Posterior cingulate gyrus (tissue), 11 donors: ENCODE measurements around the gene RPAIN.
A peak's percentile ranks its signal among the peaks of the same experiment; 100 is the strongest.
"Not testable (repeated sequence)": the region's sequence is repeated elsewhere in the genome, so short reads cannot be mapped to it uniquely, and the experiment has no call there.

ENCODE experiments used
- DNase-seq, 10 donors: peaks; one replicate each; pipeline versions ENCODE4 v3.0.0 to v3.0.0-alpha.2; 2020 to 2021; ENCODE audit warnings: mixed read lengths in 3 of 10
- intact Hi-C: fragments of 100-400 bp; cut with DNase I; formaldehyde crosslinking; loops from one replicate; pipeline ENCODE4 v1.15.1; 2023

The RPAIN gene

DNA sequence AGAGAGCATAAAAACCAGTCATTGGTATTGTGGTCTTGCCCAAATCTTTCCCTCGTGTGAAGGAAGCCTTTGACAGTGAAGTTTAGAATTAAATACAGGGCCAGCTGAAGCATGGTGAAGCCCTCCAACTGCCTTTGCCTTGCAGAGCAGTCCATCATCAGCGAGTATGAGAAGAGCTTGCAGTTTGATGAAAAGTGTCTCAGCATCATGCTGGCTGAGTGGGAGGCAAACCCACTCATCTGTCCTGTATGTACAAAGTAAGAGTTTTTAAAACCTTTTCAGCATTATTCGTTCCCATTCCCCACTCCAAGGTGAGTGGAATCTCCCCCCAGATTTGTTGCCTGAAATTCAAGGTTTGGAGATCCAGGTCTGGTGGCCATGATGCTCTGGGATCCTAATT, 5.8 kb downstream of the RPAIN start:
- intact Hi-C loops, result no loop called here
- DNase-seq, result no peak

DNA sequence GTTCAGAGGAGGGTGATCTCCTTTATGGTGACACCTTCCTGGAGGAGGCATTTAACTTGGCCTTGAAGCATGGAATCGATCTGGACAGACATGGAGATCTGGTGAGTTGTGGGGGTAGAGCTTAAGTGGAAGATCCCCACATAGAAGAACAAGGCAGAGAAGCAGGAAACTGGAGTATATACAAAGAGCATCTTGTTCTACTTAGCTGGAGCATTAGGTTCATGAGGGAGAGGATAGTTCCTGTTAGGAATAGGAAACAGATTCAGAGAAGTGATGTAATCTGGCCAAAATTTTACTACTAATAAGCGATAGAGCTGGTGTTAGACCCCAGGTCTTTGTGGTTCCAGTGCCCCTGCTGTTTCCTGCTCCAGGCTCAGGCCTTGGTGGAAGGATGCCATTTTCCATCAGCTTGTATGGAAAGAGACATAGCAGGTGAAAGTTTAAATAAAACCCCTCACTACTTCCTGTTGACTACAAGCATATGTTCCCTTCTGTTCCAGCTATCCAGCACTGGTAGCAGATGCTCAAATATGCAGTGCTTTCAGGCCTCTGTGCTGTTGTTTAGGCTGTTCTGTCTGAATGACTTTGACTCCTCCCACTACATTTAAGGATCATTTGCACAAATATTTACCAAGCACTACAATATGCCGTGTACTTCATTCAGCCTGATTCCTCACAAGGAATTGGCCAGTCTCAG, 9.4 kb downstream of the RPAIN start:
- DNase-seq, result no peak
- intact Hi-C loops, result no loop called here

GRCh38 chr17:5430413-5430999, 10.5 kb downstream of the RPAIN start:
- DNase-seq, result no peak

GRCh38 chr17:5431234-5431633, 11.3 kb downstream of the RPAIN start:
- intact Hi-C loops, result not testable (repeated sequence)

More at GRCh38 chr17:5430413-5430999, 10.5 kb downstream of the RPAIN start:
- intact Hi-C loops, result no loop called here

GRCh38 chr17:5431949-5432556, 12.1 kb downstream of the RPAIN start:
- intact Hi-C loops, result no loop called here
- DNase-seq, result no peak

More at GRCh38 chr17:5431234-5431633, 11.3 kb downstream of the RPAIN start:
- DNase-seq, result not testable (repeated sequence)

GRCh38 chr17:5434984-5435383, 15.0 kb downstream of the RPAIN start:
- peak in 1 of 10 donors; percentile 65 for DNase-seq
- intact Hi-C loops, result loop anchor here (5.0 kb wide), 1 partner anchor 1217 kb away; the partner anchor contains the start of genes C17orf100 and MED31

DNA sequence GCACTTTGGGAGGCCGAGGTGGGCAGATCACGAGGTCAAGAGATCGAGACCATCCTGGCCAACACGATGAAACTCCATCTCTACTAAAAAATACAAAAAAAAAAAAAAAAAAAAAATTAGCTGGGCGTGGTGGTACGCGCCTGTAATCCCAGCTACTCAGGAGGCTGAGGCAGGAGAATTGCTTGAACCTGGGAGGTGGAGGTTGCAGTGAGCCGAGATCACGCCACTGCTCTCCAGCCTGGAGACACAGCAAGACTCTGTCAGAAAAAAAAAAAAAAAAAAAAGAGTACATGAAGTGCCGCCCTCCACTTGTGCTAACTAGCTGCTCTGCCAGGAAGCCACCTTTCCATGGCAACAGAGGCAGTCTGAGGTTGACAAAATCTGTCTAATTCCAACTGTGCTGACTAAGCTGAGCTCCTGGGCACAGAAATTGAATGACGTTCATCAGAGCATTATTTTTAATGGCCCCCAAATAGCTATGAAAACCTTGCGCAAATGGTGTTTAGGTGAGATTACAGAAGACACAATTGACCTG, 15.9 kb downstream of the RPAIN start:
- DNase-seq, result peak in 1 of 10 donors; percentile 33
- intact Hi-C loops, result loop anchor here (5.0 kb wide), 1 partner anchor 1216 kb away; the partner anchor contains the start of genes C17orf100 and MED31

- no peak for DNase-seq
- intact Hi-C loops, result loop anchor here (2.0 to 5.0 kb wide), 2 partner anchors 31 to 1214 kb away; partner anchors contain the start of genes C17orf100, DHX33 and MED31
These were observed 17.8 kb downstream of the RPAIN start for GRCh38 chr17:5437721-5438317.

DNA sequence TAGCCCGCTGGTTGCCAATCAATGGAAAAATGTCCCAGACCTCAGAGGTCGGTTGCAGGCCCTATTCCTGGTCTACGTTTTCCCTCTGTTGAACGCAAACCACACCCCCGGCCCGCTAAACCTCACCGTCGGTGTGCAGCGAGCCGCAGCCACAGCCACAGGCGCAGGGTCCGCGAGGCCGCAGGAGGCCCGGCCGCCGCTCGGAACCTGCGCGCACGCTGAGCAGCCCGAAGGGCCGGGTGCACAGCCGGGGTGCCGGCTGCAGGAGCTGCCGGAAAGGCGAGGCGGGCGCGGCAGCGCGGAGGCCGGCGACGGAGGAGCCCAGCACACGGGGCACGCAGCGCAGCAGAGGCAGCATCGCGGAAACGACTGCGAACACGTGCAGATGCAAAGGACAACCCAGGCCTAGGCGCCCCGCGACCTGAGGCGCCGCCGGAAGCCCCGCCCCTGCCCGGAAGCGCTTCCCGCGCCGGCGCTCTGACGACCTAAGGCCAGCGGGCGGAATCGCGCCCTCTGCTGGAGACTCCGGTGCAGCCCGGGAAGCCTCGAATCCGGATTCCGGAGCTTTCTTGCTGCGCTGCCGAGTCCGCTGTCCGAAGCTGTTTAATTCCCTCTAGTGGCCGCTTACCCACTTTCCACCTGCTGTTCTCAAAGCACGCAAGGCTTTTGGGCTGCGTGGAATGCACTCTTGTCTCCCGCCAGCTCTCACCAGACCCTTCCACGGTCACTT, 18.9 kb downstream of the RPAIN start, which contains the start of gene C1QBP:
Gene C1QBP (minus strand): TSS at position 440 of the 730 bp plus-strand sequence. CDS start 82 bp downstream, at position 358.
- intact Hi-C loops, result loop anchor here (1.0 to 5.0 kb wide), 3 partner anchors 19 to 1213 kb away; partner anchors contain the start of genes C17orf100, DHX33, MED31 and RPAIN
- peak; percentile 84 to 99 (median 90) for DNase-seq

- intact Hi-C loops, result loop anchor here (1.0 to 5.0 kb wide), 3 partner anchors 19 to 1213 kb away; partner anchors contain the start of genes C17orf100, DHX33, MED31 and RPAIN
- no peak for DNase-seq
These were observed 19.4 kb downstream of the RPAIN start for GRCh38 chr17:5439446-5439764.

DNA sequence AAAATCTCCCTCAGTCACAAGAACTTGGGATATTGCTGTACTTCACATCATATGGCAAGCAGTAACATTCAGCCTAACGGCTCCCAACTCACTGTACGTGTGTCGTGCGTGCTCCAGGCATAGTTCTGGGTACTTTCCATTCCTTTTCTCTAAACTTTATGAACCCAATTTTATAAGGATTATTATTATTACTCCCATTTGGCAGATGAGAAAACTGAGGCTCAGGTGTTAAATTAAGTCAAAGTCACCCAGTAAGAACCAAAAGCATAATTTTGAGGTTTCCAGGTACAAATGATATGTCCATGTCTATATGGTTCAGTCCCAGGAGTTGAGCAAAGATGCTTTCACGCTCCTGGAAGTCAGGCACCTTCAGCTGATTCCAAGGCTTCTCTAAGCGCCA, 23.7 kb downstream of the RPAIN start:
- no peak for DNase-seq
- intact Hi-C loops, result no loop called here

DNA sequence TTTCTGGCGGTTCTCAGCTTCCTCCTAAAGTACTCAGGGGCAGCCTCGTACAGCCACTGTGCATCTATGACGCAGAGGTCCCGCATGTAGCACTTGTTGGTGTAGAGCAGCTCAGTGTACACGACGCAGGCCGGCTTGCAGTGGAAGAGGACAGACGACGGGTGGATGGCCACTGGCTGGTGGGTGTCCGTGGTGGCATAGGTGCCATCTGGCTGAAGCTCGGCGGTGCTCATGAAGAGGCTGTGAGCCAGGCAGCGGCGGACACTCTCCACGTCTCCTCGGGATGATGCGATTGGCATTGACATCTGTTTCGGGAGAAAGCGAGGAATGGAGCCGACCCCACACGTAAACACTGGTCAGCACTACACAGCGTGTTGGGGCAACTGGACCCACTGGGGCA, 24.2 kb downstream of the RPAIN start:
- intact Hi-C loops, result no loop called here
- DNase-seq, result peak in 1 of 10 donors; percentile 75

DNA sequence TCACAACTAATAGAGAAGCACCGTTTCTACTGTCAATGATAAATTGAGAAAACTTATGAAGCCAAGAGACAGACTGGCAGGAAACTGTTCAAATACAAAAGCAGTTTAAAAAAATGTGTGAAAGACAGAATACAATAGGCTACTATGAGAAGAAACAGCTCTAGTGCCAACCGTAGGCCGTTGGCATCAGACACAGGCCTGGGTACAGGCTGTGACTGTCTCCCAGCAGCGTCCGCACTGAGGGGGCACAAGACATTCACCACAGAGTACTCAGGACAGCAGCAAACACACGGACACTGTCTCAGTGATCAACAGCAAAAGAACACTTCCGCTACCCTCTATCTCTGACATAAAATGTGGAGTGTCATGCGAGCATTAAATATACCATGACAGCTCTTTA, 26.8 kb downstream of the RPAIN start:
- intact Hi-C loops, result no loop called here
- DNase-seq, result peak; percentile 50 to 97 (median 78)

GRCh38 chr17:5464717-5465507, 44.9 kb downstream of the RPAIN start:
- intact Hi-C loops, result no loop called here
- peak in 1 of 10 donors; percentile 37 for DNase-seq

DNA sequence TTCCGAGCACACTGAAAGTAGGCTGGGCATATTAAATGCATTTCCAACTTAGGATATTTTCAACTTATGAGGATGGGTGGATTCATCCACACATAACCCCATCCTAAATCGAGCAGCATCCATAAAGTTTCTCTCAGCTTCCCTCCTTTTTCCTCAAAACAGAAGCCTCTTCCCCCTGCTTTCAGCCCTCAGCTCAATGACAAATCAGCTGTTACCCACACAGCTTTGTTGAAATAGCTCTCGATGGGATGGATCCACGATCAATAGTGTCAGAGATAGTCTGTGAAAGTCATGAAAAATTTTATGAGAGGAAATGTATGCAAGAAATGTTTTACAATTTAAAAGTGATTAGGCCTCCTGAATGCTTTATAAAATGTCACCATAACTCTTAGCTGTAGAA, 46.3 kb downstream of the RPAIN start:
- intact Hi-C loops, result no loop called here

DNA sequence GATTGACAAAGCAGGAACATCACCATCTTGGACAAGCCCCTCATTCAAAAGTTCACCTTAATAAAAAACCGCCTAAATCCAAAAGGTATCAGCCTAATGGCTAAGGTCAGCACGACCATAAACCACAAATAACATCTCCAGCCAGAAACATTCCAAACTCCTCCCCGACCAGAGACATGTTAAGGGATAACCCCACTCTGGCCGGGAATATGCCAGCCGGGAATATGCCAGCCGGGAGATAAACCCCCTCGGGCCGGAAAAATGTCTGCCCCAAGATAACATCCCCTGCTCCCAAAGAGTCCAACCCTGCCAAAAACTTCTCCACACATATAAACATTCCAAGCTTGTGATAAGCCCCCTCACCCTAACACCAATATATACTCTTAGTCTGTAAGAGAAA, 47.4 kb downstream of the RPAIN start:
- intact Hi-C loops, result no loop called here
- no peak for DNase-seq

More for the DNA sequence above, 46.3 kb downstream of the RPAIN start:
- DNase-seq, result no peak

DNA sequence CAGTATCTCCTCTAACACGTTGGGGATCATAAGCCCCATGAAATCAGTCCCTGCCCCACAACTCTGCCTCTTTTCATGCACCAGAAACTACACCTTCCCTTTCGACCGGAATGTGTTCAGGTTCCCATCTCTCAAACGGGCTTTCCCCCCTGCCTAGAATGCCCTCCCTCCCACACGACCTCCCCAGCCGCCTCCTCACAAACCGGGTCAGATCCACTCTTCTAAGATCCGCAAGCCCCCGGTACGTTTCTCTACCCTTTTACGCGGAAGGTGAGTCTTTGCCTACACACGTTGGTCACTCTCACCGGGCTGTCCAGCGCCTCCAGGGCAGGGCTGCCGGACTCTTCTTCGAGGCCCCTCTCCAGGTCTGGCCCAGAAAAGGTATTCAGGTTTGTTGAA, 48.1 kb downstream of the RPAIN start:
- no peak for DNase-seq
- intact Hi-C loops, result loop anchor here (2.0 kb wide), 2 partner anchors 29 to 49 kb away; partner anchors contain the start of genes C1QBP and NUP88

- intact Hi-C loops, result no loop called here
- DNase-seq, result no peak
These were observed 52.5 kb downstream of the RPAIN start for GRCh38 chr17:5472511-5472910.

GRCh38 chr17:5473906-5474305, 53.9 kb downstream of the RPAIN start:
- intact Hi-C loops, result no loop called here
- DNase-seq, result no peak
